Lower leg skin (tissue), 4 donors: Measurements from ENCODE around the gene CAMKMT. TPM values are rescaled to one million over a fixed set of nuclear protein-coding genes. Genes with fewer than 3 reads are reported as not detected.
A peak's percentile ranks its signal among the peaks of the same experiment; 100 is the strongest.

Experiments
- DNase-seq, 2 donors: peaks; one replicate each; pipeline ENCODE4 v3.0.0-alpha.2; 2019; ENCODE audit warnings: low spot score in 2 of 2
- H3K4me3 ChIP-seq: fragments of 200-600 bp; sonication (generic); 2 replicates; pipeline ENCODE4 v1.5.1; 2017; ENCODE audit warnings: mild to moderate bottlenecking, low read depth; ENCODE audit not compliant: poor library complexity, severe bottlenecking
- POLR2A ChIP-seq, 2 donors: fragments of 450-650 bp; IDR thresholded peaks; one replicate each; pipeline ENCODE4 v1.6.1; 2016 to 2017; ENCODE audit warnings: antibody characterized with exemption in 2 of 2, mild to moderate bottlenecking in 1 of 2, moderate library complexity in 1 of 2
- WGBS, 2 donors: methylation state at CpG; one replicate each; pipeline ENCODE4 v1.1.5; 2018; 5-methylcytosine and 5-hydroxymethylcytosine counted together
- intact Hi-C: fragments of 100-400 bp; cut with DNase I; formaldehyde crosslinking; loops from one replicate; pipeline ENCODE4 v1.15.0; 2023; ENCODE audit warnings: low total_unique reads
- total RNA-seq, 4 donors: library from RNA; depleted of rRNA; stranded (reverse); fragments of >200 nt; gene quantifications; one replicate each; pipeline ENCODE4 v1.1.0, GENCODE V29; 2016
- TF ChIP-seq, protein P1 (sequence below), 3 donors: fragments of 450-650 bp; IDR thresholded peaks; one replicate each; pipeline ENCODE4 v1.5.1; 2016; ENCODE audit warnings: antibody characterized with exemption in 3 of 3, mild to moderate bottlenecking in 3 of 3, moderate library complexity in 2 of 3

Gene CAMKMT
- total RNA-seq, 4 donors from 2014 or later, result 4.2 to 18.3 (median 9.8) TPM

DNA sequence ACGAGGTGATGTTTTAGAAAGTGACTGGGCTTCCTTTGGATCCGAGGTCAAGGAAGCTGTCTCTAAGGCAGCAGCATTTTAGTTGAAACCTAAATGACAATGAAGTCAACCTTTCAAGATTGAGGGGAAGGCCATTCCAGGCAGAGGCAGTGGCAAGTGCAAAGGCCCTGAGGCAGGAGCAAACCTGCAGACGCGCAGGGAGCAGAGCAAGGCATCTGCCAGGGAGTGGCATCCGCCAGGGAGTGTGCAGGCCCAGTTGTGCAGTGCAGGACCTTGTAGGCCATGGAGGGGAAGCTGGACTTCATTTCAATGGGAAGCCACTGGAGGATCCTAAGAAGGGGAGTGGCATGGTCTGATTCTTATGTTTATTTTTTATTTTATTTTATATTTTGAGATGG lies 425.1 kb downstream of the CAMKMT start:
- WGBS, 2 donors, result 88 to 96% methylated on average over 5 of the region's 5 CpGs
- intact Hi-C loops, result no loop called here
- no peak overlapping the region for H3K4me3 ChIP-seq
- TF ChIP-seq, protein P1, sequence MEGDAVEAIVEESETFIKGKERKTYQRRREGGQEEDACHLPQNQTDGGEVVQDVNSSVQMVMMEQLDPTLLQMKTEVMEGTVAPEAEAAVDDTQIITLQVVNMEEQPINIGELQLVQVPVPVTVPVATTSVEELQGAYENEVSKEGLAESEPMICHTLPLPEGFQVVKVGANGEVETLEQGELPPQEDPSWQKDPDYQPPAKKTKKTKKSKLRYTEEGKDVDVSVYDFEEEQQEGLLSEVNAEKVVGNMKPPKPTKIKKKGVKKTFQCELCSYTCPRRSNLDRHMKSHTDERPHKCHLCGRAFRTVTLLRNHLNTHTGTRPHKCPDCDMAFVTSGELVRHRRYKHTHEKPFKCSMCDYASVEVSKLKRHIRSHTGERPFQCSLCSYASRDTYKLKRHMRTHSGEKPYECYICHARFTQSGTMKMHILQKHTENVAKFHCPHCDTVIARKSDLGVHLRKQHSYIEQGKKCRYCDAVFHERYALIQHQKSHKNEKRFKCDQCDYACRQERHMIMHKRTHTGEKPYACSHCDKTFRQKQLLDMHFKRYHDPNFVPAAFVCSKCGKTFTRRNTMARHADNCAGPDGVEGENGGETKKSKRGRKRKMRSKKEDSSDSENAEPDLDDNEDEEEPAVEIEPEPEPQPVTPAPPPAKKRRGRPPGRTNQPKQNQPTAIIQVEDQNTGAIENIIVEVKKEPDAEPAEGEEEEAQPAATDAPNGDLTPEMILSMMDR (IDR thresholded peaks at IDR 0.05), result no peak
- no peak for TF ChIP-seq POLR2A (IDR thresholded peaks at IDR 0.05)
- no peak for DNase-seq

DNA sequence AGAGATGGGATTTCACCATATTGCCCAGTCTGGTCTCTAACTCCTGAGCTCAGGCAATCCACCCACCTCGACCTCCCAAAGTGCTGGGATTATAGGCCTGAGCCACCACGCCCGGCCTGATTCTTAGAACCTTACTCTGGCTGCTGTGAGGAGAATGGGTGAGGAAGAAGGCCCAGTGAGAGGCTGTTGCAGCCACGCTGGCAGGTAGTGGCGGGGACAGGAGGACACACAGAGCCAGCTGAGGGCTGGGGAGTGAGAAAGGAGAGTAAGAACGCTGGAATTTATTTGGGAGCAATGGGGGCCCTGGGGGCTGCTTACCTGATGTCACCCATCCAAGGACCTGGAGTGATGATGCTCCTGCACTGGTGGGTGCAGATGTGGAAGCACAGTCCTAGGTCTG lies 425.9 kb downstream of the CAMKMT start:
- no peak for DNase-seq
- TF ChIP-seq, protein P1 (IDR thresholded peaks at IDR 0.05), result no peak
- no peak for TF ChIP-seq POLR2A (IDR thresholded peaks at IDR 0.05)
- WGBS, 2 donors, result 89 to 93% methylated on average over 6 of the region's 6 CpGs
- intact Hi-C loops, result no loop called here
- no peak overlapping the region for H3K4me3 ChIP-seq

DNA sequence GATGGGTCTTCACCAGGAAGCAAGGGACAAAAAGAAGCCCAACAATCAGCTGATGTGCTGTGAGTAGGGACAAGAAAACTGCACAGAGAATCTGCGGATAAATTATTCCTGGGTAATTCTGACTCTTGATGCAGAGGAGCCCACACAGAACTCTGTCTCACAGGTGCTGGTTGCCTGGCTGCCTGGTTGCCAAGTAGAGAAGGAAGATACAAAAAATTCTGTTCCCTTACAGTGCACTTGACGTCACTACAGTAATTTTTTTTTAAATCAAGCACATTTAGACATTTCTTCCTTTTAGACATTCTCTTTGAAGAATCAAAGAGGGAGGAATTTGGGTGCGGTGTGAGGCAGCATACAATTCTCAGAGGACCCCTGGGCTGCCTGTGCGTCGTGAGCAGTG lies 427.7 kb downstream of the CAMKMT start:
- no peak for TF ChIP-seq POLR2A (IDR thresholded peaks at IDR 0.05)
- TF ChIP-seq, protein P1 (IDR thresholded peaks at IDR 0.05), result no peak

DNA sequence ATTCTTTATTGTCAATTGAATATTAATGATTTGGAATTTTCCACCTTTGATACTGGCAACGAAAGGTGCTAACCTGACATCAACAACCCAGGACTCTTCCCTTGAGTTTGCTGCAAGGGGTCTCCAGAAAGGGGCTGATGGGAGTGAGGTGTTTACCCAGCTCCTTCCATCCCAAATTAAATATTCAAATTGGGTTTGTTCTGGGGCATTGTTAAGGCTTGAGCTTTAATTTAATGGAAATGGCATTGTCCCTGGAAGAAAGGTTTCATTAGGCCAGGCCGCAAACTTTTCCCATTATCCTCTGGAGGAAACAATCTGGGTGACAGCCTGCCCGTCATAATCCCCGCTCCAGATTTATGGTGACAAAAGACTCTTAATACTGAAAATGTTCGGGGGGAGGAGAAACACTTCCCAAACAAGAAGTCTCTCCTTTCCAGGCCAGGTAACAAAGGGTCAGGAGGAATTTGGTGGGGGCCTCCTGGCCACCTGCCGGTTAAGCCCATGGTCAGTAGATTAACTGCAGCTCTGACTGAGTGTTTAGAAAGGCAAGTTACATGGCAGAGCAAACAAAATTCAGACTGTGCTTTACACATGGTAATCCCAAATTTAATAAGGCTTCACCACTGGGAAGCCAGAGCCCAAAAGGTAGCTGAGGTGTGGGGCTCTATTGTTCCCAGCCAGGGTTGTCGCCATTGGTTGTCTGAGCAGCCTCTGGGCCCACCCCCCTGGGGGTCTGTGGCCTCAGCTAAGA lies 428.4 kb downstream of the CAMKMT start:
- H3K4me3 ChIP-seq, result no peak overlapping the region
- DNase-seq, result peak in 1 of 2 donors; percentile 31
- no peak for TF ChIP-seq POLR2A (IDR thresholded peaks at IDR 0.05)
- TF ChIP-seq, protein P1 (IDR thresholded peaks at IDR 0.05), result no peak
- WGBS, 2 donors, result 59 to 68% methylated on average over 7 of the region's 7 CpGs
- intact Hi-C loops, result no loop called here

More for the DNA sequence above, 427.7 kb downstream of the CAMKMT start:
- no peak for DNase-seq
- intact Hi-C loops, result no loop called here
- H3K4me3 ChIP-seq, result no peak overlapping the region
- WGBS, 2 donors, result 41 to 55% methylated on average over 5 of the region's 5 CpGs

DNA sequence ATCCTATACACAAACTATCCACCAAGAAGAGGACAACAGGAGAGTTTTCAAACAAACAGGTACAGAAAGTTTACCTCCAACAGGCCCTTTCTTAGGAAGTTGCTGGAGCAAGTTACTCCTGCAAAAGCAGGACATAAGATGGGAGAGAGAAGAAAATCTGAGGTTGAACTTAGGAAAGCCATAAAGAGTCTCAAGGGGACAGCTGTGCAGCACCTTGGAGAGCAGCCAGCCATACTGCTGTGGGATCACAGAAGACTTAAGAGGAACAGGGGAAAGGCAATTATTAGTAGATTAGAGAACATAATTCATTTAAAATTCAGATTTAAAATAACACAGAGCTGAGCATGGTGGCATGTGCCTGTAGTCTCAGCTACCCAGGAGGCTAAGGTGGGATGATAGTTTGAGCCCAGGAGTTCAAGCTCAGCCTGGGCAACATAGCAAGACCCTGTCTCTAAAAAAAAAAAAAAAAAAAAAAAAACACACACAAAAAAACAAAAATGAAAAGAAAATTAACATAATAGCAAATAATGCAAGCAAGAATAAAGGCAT lies 431.6 kb downstream of the CAMKMT start:
- no peak for DNase-seq
- TF ChIP-seq POLR2A (IDR thresholded peaks at IDR 0.05), result no peak
- TF ChIP-seq, protein P1 (IDR thresholded peaks at IDR 0.05), result no peak
- intact Hi-C loops, result no loop called here
- no peak overlapping the region for H3K4me3 ChIP-seq
